IPS DF 6.9 (cell line): Measurements from ENCODE around the gene RSPRY1.
"Not testable (repeated sequence)": the region's sequence is repeated elsewhere in the genome, so short reads cannot be mapped to it uniquely, and the experiment has no call there.

ENCODE experiments used
- DNase-seq: peaks from one replicate; pipeline ENCODE4 v3.0.0-alpha.2; 2013; ENCODE audit warnings: low read depth, low spot score
- H3K27ac ChIP-seq: one replicate; pipeline ENCODE4 v1.5.1; 2013; ENCODE audit warnings: low read length, control low read depth
- H3K27me3 ChIP-seq: 2 replicates; pipeline ENCODE4 v1.6.1; 2013; ENCODE audit warnings: mild to moderate bottlenecking, low read length; ENCODE audit not compliant: control insufficient read depth, insufficient read depth
- H3K36me3 ChIP-seq: 2 replicates; pipeline ENCODE4 v1.6.1; 2013; ENCODE audit warnings: low read length; ENCODE audit not compliant: control insufficient read depth, insufficient read depth
- H3K4me1 ChIP-seq: 2 replicates; pipeline ENCODE4 v1.6.1; 2013; ENCODE audit warnings: low read length; ENCODE audit not compliant: control insufficient read depth, insufficient read depth
- H3K4me3 ChIP-seq: 2 replicates; pipeline ENCODE4 v1.5.1; 2013; ENCODE audit warnings: mild to moderate bottlenecking, low read length
- H3K9me3 ChIP-seq: 2 replicates; pipeline ENCODE4 v1.6.1; 2013; ENCODE audit warnings: low read length, inconsistent platforms; ENCODE audit not compliant: control insufficient read depth, insufficient read depth
- WGBS: extraction: QIAGEN DNeasy Blood & Tissue Kit; methylation state at CpG from one replicate; pipeline ENCODE4 v1.1.7; 2013; ENCODE audit warnings: mixed read lengths, missing lambda C conversion rate; ENCODE audit not compliant: insufficient read length, insufficient coverage; 5-methylcytosine and 5-hydroxymethylcytosine counted together

The RSPRY1 gene

GRCh38 chr16:57273359-57273758 lies 87.2 kb downstream of the RSPRY1 start:
- Histone ChIP-seq H3K4me1 (peaks cover 9% of the 10 kb centered on the region), H3K27ac (no peak overlapping the region), H3K9me3 (no peaks in the 10 kb centered on the region), H3K36me3 (no peaks in the 10 kb centered on the region), H3K4me3 (no peak overlapping the region), H3K27me3 (no peaks in the 10 kb centered on the region)
- WGBS = no CpG with 5 or more reads among the region's 1 CpG
- no peak for DNase-seq

DNA sequence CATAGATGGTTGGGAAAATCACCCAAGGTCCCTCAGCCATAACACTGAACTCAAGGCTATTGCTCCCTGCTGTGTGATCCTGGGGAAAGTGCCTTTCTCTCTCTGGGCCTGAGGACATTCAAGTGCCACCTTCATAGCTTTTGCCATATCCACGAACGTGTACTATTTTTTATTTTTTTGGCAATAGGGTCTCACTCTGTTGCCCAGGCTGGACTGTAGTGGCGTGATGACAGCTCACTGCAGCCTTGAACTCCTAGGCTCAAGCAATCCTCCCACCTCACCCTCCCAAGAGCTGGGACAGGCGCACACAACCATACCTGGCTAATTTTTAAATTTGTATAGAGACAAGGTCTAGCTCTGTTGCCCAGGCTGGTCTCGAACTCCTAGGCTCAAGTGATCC lies 87.7 kb downstream of the RSPRY1 start:
- H3K4me3 ChIP-seq = no peak overlapping the region
- H3K9me3 ChIP-seq = no peaks in the 10 kb centered on the region
- peaks cover 9% of the 10 kb centered on the region for H3K4me1 ChIP-seq
- no peaks in the 10 kb centered on the region for H3K27me3 ChIP-seq
- no peak for DNase-seq
- no CpG with 5 or more reads among the region's 5 CpGs for WGBS
- H3K27ac ChIP-seq = no peak overlapping the region
- H3K36me3 ChIP-seq = no peaks in the 10 kb centered on the region

- not testable (repeated sequence) for H3K4me3 ChIP-seq, H3K4me1 ChIP-seq, H3K9me3 ChIP-seq, H3K27me3 ChIP-seq, DNase-seq, H3K36me3 ChIP-seq, H3K27ac ChIP-seq
- WGBS = no CpG with 5 or more reads among the region's 5 CpGs
Measured at GRCh38 chr16:57275946-57276345, 89.8 kb downstream of the RSPRY1 start.

DNA sequence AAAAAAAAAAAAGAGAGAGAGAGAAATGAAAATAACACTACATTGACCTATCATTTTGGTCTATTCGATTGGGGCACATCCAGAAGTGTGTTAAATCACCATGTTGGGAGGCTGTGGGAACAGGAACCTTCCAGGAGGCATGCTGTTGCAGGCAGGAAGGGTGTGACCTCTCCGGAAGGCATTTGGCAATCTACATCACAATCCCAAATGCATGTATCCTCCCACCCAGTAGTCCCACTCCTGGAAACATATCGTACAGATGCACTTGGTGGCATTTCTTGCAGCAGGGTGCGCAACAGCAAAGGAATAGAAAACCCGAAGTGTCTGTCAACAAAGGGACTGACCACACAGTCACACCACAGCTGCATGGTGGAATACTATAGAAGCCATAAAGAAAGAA lies 90.5 kb downstream of the RSPRY1 start:
- Histone ChIP-seq H3K27me3 (no peaks in the 10 kb centered on the region), H3K4me3 (no peak overlapping the region), H3K4me1 (peaks cover 4% of the 10 kb centered on the region; the same call in 1 of the 2 replicates), H3K27ac (no peak overlapping the region), H3K36me3 (no peaks in the 10 kb centered on the region), H3K9me3 (no peaks in the 10 kb centered on the region)
- DNase-seq = no peak
- WGBS = no CpG with 5 or more reads among the region's 5 CpGs

- DNase-seq = no peak
- Histone ChIP-seq H3K9me3 (no peaks in the 10 kb centered on the region), H3K27me3 (peaks cover under 1% of the 10 kb centered on the region; the same call in 1 of the 2 replicates), H3K4me1 (peaks cover 4% of the 10 kb centered on the region; the same call in 1 of the 2 replicates), H3K27ac (no peak overlapping the region), H3K36me3 (no peaks in the 10 kb centered on the region), H3K4me3 (no peak overlapping the region)
- WGBS = no CpG with 5 or more reads among the region's 1 CpG
Measured at GRCh38 chr16:57277586-57277985, 91.5 kb downstream of the RSPRY1 start.

DNA sequence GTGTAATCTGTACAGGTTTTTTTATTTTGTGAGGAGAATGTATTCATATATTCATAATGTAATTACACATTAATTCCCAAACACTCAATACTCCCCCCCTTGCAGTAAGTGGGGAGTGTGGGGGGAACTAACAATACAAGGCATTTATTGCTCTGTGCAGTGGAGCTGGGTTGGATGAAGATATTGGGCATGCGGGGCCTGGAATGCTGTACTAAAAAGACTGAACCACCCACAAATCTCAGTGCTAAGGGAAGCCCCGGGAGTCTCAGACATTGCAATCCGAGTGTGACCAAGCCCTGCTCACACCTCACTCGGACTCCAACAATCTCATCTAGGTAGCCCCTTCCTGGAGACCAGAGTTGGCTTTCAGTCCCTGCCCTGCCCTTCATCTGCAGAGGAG lies 92.4 kb downstream of the RSPRY1 start:
- DNase-seq = no peak
- Histone ChIP-seq H3K9me3 (no peaks in the 10 kb centered on the region), H3K4me3 (no peak overlapping the region), H3K4me1 (peaks cover 4% of the 10 kb centered on the region), H3K27ac (no peak overlapping the region), H3K27me3 (peaks cover 6% of the 10 kb centered on the region; the same call in 1 of the 2 replicates), H3K36me3 (no peaks in the 10 kb centered on the region)
- WGBS = no CpG with 5 or more reads among the region's 4 CpGs

GRCh38 chr16:57279780-57280638 lies 93.9 kb downstream of the RSPRY1 start:
- Histone ChIP-seq H3K27me3 (peaks cover 13% of the 10 kb centered on the region; the same call in 1 of the 2 replicates), H3K9me3 (no peaks in the 10 kb centered on the region), H3K36me3 (no peaks in the 10 kb centered on the region), H3K4me3 (no peak overlapping the region), H3K4me1 (peaks cover 4% of the 10 kb centered on the region), H3K27ac (no peak overlapping the region)
- no peak for DNase-seq
- no CpG with 5 or more reads among the region's 7 CpGs for WGBS

DNA sequence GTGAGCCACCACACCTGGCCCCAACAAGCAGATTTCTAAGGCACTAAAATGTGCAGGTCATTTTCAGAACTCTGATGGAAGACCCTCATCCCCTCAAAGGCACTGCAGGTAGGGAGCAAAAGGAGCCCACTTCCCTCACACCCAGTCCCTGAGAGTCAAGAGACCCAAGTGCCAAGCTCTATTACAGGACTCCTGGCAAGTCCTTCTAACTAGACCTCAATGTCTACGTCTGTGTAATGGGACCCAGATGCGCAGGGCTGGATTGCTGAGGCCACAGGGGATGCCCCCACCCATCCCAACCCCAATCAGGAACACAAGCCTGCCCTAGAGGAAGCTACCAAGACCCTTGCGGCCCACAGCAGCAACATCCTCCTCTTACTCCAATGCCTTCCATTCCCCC lies 95.7 kb downstream of the RSPRY1 start:
- no peak overlapping the region for H3K27ac ChIP-seq
- H3K4me1 ChIP-seq = peaks cover 2% of the 10 kb centered on the region; the same call in 1 of the 2 replicates
- DNase-seq = no peak
- H3K36me3 ChIP-seq = no peaks in the 10 kb centered on the region
- no CpG with 5 or more reads among the region's 3 CpGs for WGBS
- peaks cover 13% of the 10 kb centered on the region; the same call in 1 of the 2 replicates for H3K27me3 ChIP-seq
- H3K9me3 ChIP-seq = no peaks in the 10 kb centered on the region
- no peak overlapping the region for H3K4me3 ChIP-seq

DNA sequence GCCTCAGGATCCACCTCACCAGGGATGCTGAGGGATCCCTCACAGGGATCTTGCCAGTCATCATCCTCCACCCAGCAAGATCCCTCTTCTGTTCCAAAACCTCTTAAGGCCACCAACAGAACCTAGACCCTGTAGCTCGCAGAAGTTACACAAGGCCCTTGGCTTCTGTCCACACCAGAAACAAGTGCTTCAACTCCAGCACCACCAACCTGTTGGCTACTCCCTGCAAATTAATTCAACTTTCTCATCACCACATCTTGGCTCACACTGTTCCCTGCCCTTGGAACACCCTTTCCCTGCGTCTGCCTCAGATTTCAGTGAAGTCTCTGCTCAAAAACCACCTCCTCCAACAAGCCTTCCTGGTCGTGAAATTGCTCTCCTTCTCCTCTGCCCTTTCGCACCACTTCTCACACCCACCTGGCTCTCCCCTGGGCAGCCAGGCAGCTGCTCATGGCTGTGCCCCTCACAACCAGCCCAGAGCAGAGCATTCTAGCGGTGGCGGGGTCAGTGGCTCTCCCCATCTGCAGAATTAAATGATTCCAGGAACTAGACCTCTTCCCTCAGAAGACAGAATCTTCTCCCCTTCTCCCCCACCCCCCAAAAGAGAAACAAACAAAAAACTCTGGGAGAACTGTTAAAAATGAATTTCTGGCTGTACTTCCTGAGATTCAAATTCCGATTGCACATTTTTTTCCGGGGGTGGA lies 96.5 kb downstream of the RSPRY1 start:
- Histone ChIP-seq H3K27ac (no peak overlapping the region), H3K36me3 (no peaks in the 10 kb centered on the region), H3K9me3 (no peaks in the 10 kb centered on the region), H3K4me3 (no peak overlapping the region), H3K4me1 (no peaks in the 10 kb centered on the region; the same call in 1 of the 2 replicates), H3K27me3 (peaks cover 13% of the 10 kb centered on the region; the same call in 1 of the 2 replicates)
- DNase-seq = no peak
- WGBS = no CpG with 5 or more reads among the region's 8 CpGs

GRCh38 chr16:57283214-57283958 lies 97.3 kb downstream of the RSPRY1 start:
- Histone ChIP-seq H3K9me3 (no peaks in the 10 kb centered on the region), H3K27ac (no peak overlapping the region), H3K4me3 (peak overlapping the region; percentile 79; the same call in 1 of the 2 replicates), H3K27me3 (peaks cover 13% of the 10 kb centered on the region; the same call in 1 of the 2 replicates), H3K36me3 (no peaks in the 10 kb centered on the region), H3K4me1 (no peaks in the 10 kb centered on the region; the same call in 1 of the 2 replicates)
- no peak for DNase-seq
- WGBS = no CpG with 5 or more reads among the region's 24 CpGs
